Hepatocyte (in vitro differentiated cells): ENCODE measurements around the gene ZBTB7B.

Experiments
- EZH2 ChIP-seq: fragments of 200-600 bp; sonication (generic); IDR thresholded peaks from 2 replicates; pipeline ENCODE4 v1.6.1; 2016; ENCODE audit warnings: antibody characterized with exemption, mild to moderate bottlenecking, borderline replicate concordance
- TF ChIP-seq, protein P1 (sequence below): fragments of 200-600 bp; sonication (generic); IDR thresholded peaks from 2 replicates; pipeline ENCODE4 v1.5.1; 2016; ENCODE audit warnings: antibody characterized with exemption, mild to moderate bottlenecking; ENCODE audit not compliant: poor library complexity

DNA sequence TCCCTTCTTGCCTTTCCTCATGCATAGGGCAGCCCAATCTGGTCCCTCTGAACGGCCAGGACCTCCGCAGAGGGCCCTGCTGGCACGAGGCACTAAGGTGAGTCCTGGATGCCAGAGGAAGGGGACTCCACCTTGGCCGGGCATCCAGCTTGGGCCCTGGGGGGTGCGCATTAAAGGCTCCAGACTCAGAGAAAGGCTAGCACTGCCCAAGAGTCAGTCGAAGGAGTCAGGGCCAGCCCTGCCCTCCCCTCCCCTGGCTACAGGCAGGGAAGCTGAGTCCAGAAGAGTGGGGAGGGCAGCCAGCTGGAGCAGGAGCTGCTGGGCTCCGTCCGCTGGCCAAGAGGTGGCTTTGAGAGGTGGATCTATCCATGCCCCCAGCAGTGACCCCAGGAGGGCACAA is 58.1 kb downstream of the ZBTB7B start:
- TF ChIP-seq EZH2, result no peak
- TF ChIP-seq, protein P1, sequence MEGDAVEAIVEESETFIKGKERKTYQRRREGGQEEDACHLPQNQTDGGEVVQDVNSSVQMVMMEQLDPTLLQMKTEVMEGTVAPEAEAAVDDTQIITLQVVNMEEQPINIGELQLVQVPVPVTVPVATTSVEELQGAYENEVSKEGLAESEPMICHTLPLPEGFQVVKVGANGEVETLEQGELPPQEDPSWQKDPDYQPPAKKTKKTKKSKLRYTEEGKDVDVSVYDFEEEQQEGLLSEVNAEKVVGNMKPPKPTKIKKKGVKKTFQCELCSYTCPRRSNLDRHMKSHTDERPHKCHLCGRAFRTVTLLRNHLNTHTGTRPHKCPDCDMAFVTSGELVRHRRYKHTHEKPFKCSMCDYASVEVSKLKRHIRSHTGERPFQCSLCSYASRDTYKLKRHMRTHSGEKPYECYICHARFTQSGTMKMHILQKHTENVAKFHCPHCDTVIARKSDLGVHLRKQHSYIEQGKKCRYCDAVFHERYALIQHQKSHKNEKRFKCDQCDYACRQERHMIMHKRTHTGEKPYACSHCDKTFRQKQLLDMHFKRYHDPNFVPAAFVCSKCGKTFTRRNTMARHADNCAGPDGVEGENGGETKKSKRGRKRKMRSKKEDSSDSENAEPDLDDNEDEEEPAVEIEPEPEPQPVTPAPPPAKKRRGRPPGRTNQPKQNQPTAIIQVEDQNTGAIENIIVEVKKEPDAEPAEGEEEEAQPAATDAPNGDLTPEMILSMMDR, result no peak
